ENCODE measurements around the gene LAMA2. TPM values are rescaled to one million over a fixed set of nuclear protein-coding genes. Genes with fewer than 3 reads are reported as not detected.

The LAMA2 gene
- total and polyA plus RNA-seq, 2 of the 13 experiments (the other 11 are each of a cell fraction or from before 2014, with no cell fraction given): 0.11 to 0.28 TPM

DNA sequence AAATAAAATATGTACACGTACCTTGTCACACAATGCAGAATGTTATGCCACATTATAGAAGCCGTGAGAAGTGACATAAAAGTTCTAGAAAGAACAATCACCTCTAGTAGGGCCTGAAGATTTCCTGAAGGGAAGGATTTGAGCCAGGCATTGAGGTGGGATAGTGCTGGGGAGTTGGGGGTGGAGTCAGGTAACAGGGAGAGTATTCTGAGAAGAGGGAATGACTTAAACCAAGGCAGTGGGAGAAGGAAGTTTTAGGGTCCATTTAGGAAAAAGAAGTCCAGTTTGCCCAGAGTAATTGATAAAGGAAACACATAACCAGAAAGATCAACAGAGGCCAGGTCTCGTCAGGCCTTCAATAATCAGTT, 564.2 kb downstream of the LAMA2 start:
- Histone ChIP-seq H3K9me3 (ENCODE audit: low read length) (no peaks in the 10 kb centered on the region), H4K20me1 (ENCODE audit: insufficient read depth, low read length) (no peaks in the 10 kb centered on the region; the same call in 1 of the 2 replicates), H3K27ac (ENCODE audit: extremely low read length, insufficient read depth, low read length) (no peak overlapping the region), H2AFZ (ENCODE audit: low read length) (no peak overlapping the region), H3K4me2 (ENCODE audit: low read depth, low read length) (no peak overlapping the region), H3K27me3 (ENCODE audit: control insufficient read depth in 1 of 2, insufficient read depth in 2 of 2, low read length in 2 of 2) (no peaks in the 10 kb centered on the region), H3K4me1 (ENCODE audit: insufficient read depth, low read length) (no peaks in the 10 kb centered on the region), H3K9ac (ENCODE audit: insufficient read depth, low read depth, low read length) (no peak overlapping the region), H3K36me3 (replicated peaks in 1 of 2; ENCODE audit: control insufficient read depth in 1 of 2, insufficient read depth in 2 of 2, low read length in 2 of 2) (no peaks in the 10 kb centered on the region), H3K4me3 (replicated peaks in 1 of 3; ENCODE audit: insufficient read depth in 1 of 3, low read depth in 2 of 3, low read length in 3 of 3) (no peak overlapping the region), H3K79me2 (ENCODE audit: insufficient read depth, low read length) (no peaks in the 10 kb centered on the region)
- CTCF ChIA-PET (ENCODE audit: low intra/inter-chr PET ratio, low total read pairs): no interaction called here
- FAIRE-seq: no peak
- DNase-seq (ENCODE audit: low spot score): no peak
- TF ChIP-seq RCOR2 (CRISPR knock-in tag; IDR thresholded peaks at IDR 0.05) (no peak), RBM22 (optimal IDR thresholded peaks at IDR 0.05; ENCODE audit: low read length) (no peak), ONECUT2 (CRISPR knock-in tag; IDR thresholded peaks at IDR 0.05) (no peak), ZNF460 (CRISPR knock-in tag; IDR thresholded peaks at IDR 0.05; ENCODE audit: borderline replicate concordance) (no peak), HIVEP1 (CRISPR knock-in tag; IDR thresholded peaks at IDR 0.05) (no peak), FOXA3 (CRISPR knock-in tag; IDR thresholded peaks at IDR 0.05) (no peak), RFX1 (IDR thresholded peaks at IDR 0.05) (no peak), ZNF121 (CRISPR knock-in tag; IDR thresholded peaks at IDR 0.05) (no peak), MIER2 (CRISPR knock-in tag; IDR thresholded peaks at IDR 0.05) (no peak), FIP1L1 (IDR thresholded peaks at IDR 0.05; ENCODE audit: borderline replicate concordance, insufficient read depth, low read depth, low read length) (no peak), DPF2 (CRISPR knock-in tag; IDR thresholded peaks at IDR 0.05; ENCODE audit: borderline replicate concordance, low read depth) (no peak), CREB1 (IDR thresholded peaks at IDR 0.05) (no peak), CREB1 (CRISPR knock-in tag; IDR thresholded peaks at IDR 0.05) (no peak), DR1 (CRISPR knock-in tag; IDR thresholded peaks at IDR 0.05) (no peak), HOXA7 (CRISPR knock-in tag; IDR thresholded peaks at IDR 0.05) (no peak), CHD2 (IDR thresholded peaks at IDR 0.05; ENCODE audit: low read depth, low read length) (no peak), NR1H2 (CRISPR knock-in tag; IDR thresholded peaks at IDR 0.05; ENCODE audit: borderline replicate concordance, low read depth) (no peak)
- TF ChIP-seq, protein P1, sequence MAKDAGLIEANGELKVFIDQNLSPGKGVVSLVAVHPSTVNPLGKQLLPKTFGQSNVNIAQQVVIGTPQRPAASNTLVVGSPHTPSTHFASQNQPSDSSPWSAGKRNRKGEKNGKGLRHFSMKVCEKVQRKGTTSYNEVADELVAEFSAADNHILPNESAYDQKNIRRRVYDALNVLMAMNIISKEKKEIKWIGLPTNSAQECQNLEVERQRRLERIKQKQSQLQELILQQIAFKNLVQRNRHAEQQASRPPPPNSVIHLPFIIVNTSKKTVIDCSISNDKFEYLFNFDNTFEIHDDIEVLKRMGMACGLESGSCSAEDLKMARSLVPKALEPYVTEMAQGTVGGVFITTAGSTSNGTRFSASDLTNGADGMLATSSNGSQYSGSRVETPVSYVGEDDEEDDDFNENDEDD (CRISPR knock-in tag; IDR thresholded peaks at IDR 0.05; ENCODE audit: borderline replicate concordance): no peak
- TF ChIP-seq, protein P2, sequence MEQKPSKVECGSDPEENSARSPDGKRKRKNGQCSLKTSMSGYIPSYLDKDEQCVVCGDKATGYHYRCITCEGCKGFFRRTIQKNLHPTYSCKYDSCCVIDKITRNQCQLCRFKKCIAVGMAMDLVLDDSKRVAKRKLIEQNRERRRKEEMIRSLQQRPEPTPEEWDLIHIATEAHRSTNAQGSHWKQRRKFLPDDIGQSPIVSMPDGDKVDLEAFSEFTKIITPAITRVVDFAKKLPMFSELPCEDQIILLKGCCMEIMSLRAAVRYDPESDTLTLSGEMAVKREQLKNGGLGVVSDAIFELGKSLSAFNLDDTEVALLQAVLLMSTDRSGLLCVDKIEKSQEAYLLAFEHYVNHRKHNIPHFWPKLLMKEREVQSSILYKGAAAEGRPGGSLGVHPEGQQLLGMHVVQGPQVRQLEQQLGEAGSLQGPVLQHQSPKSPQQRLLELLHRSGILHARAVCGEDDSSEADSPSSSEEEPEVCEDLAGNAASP (CRISPR knock-in tag; IDR thresholded peaks at IDR 0.05; ENCODE audit: borderline replicate concordance): no peak
- TF ChIP-seq, protein P3, sequence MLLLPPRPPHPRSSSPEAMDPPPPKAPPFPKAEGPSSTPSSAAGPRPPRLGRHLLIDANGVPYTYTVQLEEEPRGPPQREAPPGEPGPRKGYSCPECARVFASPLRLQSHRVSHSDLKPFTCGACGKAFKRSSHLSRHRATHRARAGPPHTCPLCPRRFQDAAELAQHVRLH (CRISPR knock-in tag; IDR thresholded peaks at IDR 0.05; ENCODE audit: borderline replicate concordance, low read depth): no peak
- TF ChIP-seq, protein P4, sequence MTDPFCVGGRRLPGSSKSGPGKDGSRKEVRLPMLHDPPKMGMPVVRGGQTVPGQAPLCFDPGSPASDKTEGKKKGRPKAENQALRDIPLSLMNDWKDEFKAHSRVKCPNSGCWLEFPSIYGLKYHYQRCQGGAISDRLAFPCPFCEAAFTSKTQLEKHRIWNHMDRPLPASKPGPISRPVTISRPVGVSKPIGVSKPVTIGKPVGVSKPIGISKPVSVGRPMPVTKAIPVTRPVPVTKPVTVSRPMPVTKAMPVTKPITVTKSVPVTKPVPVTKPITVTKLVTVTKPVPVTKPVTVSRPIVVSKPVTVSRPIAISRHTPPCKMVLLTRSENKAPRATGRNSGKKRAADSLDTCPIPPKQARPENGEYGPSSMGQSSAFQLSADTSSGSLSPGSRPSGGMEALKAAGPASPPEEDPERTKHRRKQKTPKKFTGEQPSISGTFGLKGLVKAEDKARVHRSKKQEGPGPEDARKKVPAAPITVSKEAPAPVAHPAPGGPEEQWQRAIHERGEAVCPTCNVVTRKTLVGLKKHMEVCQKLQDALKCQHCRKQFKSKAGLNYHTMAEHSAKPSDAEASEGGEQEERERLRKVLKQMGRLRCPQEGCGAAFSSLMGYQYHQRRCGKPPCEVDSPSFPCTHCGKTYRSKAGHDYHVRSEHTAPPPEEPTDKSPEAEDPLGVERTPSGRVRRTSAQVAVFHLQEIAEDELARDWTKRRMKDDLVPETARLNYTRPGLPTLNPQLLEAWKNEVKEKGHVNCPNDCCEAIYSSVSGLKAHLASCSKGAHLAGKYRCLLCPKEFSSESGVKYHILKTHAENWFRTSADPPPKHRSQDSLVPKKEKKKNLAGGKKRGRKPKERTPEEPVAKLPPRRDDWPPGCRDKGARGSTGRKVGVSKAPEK (CRISPR knock-in tag; IDR thresholded peaks at IDR 0.05; ENCODE audit: borderline replicate concordance): no peak
- 1% methylated on average over 3 of the region's 3 CpGs for whole genome bisulfite sequencing (ENCODE audit: low lambda C conversion rate)
- POLR2A ChIA-PET: no interaction called here
- in situ Hi-C loops (cut with HindIII; ENCODE audit: extremely low pct_ligation_motif_present, low pct_unique_long_range_greater_than_20kb) (no loop called here), intact Hi-C loops (cut with micrococcal nuclease; ENCODE audit: unreplicated experiment) (no loop called here)
- no TSS peak for BruUV-seq (replicated peaks)
- no peak for ATAC-seq

All from HepG2 (cell line).